PFSK-1 (cell line): ENCODE results near the gene NACC1.

ENCODE experiments used
- FOXP2 ChIP-seq: optimal IDR thresholded peaks from 2 replicates; pipeline ENCODE3; 2011; ENCODE audit warnings: borderline replicate concordance, control low read depth, inconsistent platforms; ENCODE audit not compliant: insufficient read depth; ENCODE audit errors: extremely low read length, extremely low read depth
- POLR2AphosphoS5 ChIP-seq: IDR thresholded peaks from 2 replicates; pipeline ENCODE4 v1.6.1; 2012; ENCODE audit warnings: low read depth, mild to moderate bottlenecking, control low read depth, low read length, moderate library complexity
- SIN3A ChIP-seq: IDR thresholded peaks from 2 replicates; pipeline ENCODE4 v1.6.1; 2012; ENCODE audit warnings: mild to moderate bottlenecking, low read length, moderate library complexity, borderline replicate concordance; ENCODE audit not compliant: insufficient read depth
- TAF1 ChIP-seq: IDR thresholded peaks from 2 replicates; pipeline ENCODE4 v1.6.1; 2012; ENCODE audit warnings: low read length, control low read depth, borderline replicate concordance; ENCODE audit not compliant: insufficient read depth
- TF ChIP-seq, protein P1 (sequence below), 2 experiments: IDR thresholded peaks; 2 replicates each; pipeline versions ENCODE4 v1.6.1 to v1.8.0; 2011 to 2012; ENCODE audit warnings: low read depth in 2 of 2, low read length in 2 of 2, control low read depth in 1 of 2, inconsistent platforms in 1 of 2, mild to moderate bottlenecking in 1 of 2, moderate library complexity in 1 of 2; ENCODE audit not compliant: insufficient read depth in 1 of 2

The NACC1 gene

DNA sequence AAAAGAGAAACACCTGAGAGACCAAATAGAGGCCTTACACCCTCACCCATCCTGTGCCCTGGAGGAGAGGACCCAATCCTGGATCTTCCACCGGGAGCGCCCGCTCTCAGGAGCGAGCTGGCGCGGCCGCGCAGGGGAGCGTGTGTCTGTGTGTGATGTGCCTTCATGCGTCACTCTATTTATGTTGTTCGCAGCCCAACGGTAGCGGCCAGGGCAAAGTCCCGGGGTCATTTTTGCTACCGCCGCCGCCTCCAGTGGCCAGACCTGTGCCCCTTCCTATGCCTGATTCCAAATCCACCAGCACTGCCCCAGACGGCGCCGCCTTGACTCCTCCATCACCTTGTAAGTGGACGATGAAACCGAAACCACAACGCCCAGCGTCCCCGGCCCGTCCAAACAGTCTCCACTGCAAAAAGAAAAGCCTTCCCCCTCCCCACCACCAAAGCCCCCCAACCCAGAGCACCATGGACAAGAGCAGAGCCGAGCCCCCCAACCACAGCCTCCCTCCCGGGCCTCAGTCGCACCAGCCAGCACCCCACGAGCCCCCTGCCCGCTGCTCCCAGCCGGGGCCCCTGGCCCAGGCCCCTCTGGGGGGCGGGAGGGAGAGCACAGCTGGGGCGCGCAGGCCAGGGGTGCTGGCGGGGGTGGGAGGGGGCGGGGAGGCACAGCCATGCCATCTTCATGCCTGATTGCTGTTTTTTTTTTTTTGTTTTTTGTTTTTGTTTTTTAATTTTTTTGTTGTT is 30.1 kb upstream of the NACC1 start:
- TF ChIP-seq FOXP2, result no peak
- TF ChIP-seq TAF1, result no peak
- TF ChIP-seq, protein P1, sequence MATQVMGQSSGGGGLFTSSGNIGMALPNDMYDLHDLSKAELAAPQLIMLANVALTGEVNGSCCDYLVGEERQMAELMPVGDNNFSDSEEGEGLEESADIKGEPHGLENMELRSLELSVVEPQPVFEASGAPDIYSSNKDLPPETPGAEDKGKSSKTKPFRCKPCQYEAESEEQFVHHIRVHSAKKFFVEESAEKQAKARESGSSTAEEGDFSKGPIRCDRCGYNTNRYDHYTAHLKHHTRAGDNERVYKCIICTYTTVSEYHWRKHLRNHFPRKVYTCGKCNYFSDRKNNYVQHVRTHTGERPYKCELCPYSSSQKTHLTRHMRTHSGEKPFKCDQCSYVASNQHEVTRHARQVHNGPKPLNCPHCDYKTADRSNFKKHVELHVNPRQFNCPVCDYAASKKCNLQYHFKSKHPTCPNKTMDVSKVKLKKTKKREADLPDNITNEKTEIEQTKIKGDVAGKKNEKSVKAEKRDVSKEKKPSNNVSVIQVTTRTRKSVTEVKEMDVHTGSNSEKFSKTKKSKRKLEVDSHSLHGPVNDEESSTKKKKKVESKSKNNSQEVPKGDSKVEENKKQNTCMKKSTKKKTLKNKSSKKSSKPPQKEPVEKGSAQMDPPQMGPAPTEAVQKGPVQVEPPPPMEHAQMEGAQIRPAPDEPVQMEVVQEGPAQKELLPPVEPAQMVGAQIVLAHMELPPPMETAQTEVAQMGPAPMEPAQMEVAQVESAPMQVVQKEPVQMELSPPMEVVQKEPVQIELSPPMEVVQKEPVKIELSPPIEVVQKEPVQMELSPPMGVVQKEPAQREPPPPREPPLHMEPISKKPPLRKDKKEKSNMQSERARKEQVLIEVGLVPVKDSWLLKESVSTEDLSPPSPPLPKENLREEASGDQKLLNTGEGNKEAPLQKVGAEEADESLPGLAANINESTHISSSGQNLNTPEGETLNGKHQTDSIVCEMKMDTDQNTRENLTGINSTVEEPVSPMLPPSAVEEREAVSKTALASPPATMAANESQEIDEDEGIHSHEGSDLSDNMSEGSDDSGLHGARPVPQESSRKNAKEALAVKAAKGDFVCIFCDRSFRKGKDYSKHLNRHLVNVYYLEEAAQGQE (IDR thresholded peaks at IDR 0.05; ENCODE audit: insufficient read depth in 1 of 2, low read depth in 2 of 2, low read length in 2 of 2), result no peak
- TF ChIP-seq SIN3A, result no peak
- no peak for TF ChIP-seq POLR2AphosphoS5

DNA sequence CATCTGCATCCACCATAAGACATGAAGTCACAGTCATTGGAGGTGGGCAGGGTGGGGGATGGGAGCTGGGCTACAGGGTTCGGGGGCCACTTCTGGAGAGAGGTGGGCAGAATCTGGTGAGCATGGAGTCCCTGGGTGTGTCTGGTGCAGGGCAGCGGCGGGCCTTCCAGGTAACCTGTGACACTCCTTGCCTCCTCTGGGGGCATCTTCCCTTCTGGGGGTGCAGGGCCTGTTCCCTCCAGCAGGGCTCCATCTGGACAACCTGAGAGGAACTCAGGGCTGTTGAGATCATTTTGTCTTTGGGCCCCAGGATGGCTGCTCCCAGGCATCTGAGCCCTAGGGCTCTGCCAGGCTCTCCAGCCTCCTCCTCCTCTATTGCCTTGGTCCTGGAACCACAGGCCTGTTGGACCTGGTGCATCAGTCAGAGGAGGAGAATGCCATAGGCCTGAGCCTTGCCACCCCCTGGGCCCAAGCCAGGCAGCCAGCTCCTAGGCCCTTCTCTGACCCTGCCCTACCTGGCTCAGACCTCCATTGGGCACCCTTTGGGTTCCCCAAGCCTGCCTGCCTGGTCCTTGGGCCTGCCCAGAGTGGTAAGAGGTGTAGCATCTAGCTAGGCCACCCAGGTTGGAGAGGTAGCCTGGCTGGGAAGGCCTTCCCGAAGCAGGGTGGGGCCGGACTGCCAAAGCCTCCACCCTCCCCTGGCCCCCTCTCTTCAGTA is 28.8 kb upstream of the NACC1 start:
- TF ChIP-seq TAF1 (no peak), FOXP2 (no peak), POLR2AphosphoS5 (no peak), SIN3A (no peak)
- TF ChIP-seq, protein P1 (IDR thresholded peaks at IDR 0.05; ENCODE audit: insufficient read depth in 1 of 2, low read depth in 2 of 2, low read length in 2 of 2), result no peak

DNA sequence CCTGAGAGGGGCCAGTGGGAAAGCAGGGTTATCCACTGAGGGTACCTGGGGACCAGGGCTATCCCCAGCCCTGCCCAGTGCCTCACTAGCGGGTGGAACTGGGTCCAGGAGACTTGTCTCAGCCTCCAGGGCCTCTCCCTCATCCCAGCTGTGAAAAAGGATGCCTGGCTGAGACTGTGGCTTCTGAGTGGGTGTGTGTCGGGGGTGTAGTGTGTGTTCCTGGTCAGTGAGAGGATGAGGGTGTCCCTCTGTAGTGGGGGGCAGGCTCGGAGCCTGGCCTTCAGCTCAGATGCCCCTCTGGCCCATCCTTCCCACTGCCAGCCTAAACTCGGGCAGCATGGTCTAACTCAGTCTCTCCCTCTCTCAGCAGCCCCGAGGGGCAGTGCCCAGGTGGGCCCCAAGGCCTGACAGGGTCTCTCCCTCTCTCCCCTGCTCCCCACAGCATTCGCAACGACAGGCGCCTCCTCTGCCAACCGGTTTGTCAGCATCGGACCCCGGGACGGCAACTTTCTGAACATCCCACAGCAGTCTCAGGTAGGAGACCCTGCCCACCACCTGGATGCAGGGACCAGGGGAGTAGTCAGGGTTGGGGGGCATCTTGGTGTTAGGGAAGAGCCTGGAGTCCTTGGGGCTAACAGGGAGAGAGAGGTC is 28.1 kb upstream of the NACC1 start:
- TF ChIP-seq TAF1, result no peak
- no peak for TF ChIP-seq POLR2AphosphoS5
- no peak for TF ChIP-seq SIN3A
- TF ChIP-seq FOXP2, result no peak
- TF ChIP-seq, protein P1 (IDR thresholded peaks at IDR 0.05; ENCODE audit: insufficient read depth in 1 of 2, low read depth in 2 of 2, low read length in 2 of 2), result no peak

DNA sequence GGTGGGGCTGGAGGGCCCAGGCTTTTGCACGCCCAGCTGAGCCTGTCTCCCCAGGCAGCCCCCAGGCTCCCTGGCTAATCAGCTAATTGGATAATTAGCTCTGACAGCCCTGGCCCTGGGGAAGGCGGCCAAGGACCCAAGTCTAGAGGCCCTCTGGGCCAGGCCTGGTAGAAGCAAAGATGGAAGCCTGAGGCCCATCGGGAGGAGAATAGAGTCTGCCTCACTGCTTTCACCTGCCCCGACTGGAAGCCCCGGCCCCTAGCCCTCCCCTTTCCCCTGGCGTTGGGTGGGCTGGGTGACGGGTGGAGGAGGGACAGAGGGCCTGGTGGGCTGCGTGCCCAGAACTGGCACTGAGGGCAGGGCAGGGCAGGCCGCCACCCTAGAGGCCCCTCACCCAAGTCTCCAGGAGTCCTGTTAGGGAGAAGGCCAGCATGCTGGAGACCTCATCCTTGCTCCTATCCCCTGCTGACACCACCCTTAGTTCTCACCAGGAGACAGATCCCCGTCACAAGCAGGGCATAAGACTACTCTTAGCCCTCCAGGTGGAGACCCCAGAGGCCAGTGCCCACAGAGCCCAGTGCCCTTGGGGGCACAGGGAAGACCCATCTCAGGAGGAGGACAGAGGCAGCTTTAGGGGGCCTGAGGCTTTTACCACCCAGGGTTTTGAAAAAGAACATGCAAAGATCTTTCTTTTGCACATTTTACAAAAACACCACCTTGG is 27.4 kb upstream of the NACC1 start:
- TF ChIP-seq FOXP2 (no peak), POLR2AphosphoS5 (no peak), TAF1 (no peak), SIN3A (no peak)
- TF ChIP-seq, protein P1 (IDR thresholded peaks at IDR 0.05; ENCODE audit: insufficient read depth in 1 of 2, low read depth in 2 of 2, low read length in 2 of 2), result no peak
